Measurements from ENCODE around the gene LCP1. TPM values are rescaled to one million over a fixed set of nuclear protein-coding genes. Genes with fewer than 3 reads are reported as not detected.

The LCP1 gene
- total RNA-seq, 1 experiment from 2014 or later: 1.5 TPM

DNA sequence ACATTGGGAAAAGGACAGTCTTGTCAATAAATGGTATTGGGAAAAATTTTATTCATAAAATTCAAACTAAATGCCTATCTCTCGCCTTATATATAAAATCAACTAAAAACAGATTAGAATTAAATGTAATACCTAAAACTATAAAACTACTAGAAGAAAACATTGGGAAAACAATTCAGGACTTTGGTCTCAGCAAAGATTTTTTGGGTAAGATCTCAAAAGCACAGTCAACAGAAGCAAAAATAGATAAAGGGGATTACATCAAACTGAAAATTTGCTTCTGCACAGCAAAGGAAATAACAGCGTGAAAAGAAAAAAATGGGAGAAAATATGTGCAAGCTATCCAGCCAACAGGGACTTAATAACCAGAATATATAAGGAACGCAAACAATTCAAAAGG is 105.2 kb downstream of the LCP1 start:
- no peaks in the 10 kb centered on the region for H3K9me3 ChIP-seq (ENCODE audit: control insufficient read depth, insufficient read depth, low read depth, low read length)
- ATAC-seq (no peak), DNase-seq (ENCODE audit: low read depth, low spot score) (no peak)
- no peaks in the 10 kb centered on the region for H3K36me3 ChIP-seq (ENCODE audit: control insufficient read depth, insufficient read depth, low read length)
- in situ Hi-C loops (cut with HindIII; ENCODE audit: low pct_unique_long_range_greater_than_20kb, low sequenced_read_pairs) (no loop called here), intact Hi-C loops (cut with micrococcal nuclease; ENCODE audit: unreplicated experiment) (no loop called here)
- no TSS peak for BruUV-seq (replicated peaks)
- H3K27ac ChIP-seq (ENCODE audit: low read length): no peak overlapping the region
- POLR2A ChIA-PET: no interaction called here
- TF ChIP-seq TCF7L2 (IDR thresholded peaks at IDR 0.05; ENCODE audit: low read depth, low read length) (no peak), POLR2AphosphoS5 (IDR thresholded peaks at IDR 0.05; ENCODE audit: low read depth, low read length) (no peak), SIN3A (IDR thresholded peaks at IDR 0.05; ENCODE audit: borderline replicate concordance, insufficient read depth, low read depth, low read length) (no peak)
- TF ChIP-seq, protein P1, sequence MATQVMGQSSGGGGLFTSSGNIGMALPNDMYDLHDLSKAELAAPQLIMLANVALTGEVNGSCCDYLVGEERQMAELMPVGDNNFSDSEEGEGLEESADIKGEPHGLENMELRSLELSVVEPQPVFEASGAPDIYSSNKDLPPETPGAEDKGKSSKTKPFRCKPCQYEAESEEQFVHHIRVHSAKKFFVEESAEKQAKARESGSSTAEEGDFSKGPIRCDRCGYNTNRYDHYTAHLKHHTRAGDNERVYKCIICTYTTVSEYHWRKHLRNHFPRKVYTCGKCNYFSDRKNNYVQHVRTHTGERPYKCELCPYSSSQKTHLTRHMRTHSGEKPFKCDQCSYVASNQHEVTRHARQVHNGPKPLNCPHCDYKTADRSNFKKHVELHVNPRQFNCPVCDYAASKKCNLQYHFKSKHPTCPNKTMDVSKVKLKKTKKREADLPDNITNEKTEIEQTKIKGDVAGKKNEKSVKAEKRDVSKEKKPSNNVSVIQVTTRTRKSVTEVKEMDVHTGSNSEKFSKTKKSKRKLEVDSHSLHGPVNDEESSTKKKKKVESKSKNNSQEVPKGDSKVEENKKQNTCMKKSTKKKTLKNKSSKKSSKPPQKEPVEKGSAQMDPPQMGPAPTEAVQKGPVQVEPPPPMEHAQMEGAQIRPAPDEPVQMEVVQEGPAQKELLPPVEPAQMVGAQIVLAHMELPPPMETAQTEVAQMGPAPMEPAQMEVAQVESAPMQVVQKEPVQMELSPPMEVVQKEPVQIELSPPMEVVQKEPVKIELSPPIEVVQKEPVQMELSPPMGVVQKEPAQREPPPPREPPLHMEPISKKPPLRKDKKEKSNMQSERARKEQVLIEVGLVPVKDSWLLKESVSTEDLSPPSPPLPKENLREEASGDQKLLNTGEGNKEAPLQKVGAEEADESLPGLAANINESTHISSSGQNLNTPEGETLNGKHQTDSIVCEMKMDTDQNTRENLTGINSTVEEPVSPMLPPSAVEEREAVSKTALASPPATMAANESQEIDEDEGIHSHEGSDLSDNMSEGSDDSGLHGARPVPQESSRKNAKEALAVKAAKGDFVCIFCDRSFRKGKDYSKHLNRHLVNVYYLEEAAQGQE (IDR thresholded peaks at IDR 0.05; ENCODE audit: insufficient read depth in 1 of 2, low read depth in 2 of 2, low read length in 1 of 2): no peak
- TF ChIP-seq, protein P2, sequence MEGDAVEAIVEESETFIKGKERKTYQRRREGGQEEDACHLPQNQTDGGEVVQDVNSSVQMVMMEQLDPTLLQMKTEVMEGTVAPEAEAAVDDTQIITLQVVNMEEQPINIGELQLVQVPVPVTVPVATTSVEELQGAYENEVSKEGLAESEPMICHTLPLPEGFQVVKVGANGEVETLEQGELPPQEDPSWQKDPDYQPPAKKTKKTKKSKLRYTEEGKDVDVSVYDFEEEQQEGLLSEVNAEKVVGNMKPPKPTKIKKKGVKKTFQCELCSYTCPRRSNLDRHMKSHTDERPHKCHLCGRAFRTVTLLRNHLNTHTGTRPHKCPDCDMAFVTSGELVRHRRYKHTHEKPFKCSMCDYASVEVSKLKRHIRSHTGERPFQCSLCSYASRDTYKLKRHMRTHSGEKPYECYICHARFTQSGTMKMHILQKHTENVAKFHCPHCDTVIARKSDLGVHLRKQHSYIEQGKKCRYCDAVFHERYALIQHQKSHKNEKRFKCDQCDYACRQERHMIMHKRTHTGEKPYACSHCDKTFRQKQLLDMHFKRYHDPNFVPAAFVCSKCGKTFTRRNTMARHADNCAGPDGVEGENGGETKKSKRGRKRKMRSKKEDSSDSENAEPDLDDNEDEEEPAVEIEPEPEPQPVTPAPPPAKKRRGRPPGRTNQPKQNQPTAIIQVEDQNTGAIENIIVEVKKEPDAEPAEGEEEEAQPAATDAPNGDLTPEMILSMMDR (IDR thresholded peaks at IDR 0.05): no peak
- H3K4me1 ChIP-seq (ENCODE audit: control insufficient read depth, insufficient read depth, low read length): no peaks in the 10 kb centered on the region
- no peaks in the 10 kb centered on the region for H3K27me3 ChIP-seq (ENCODE audit: control insufficient read depth, insufficient read depth, low read length)
- H3K4me3 ChIP-seq (ENCODE audit: low read depth in 2 of 2, low read length in 2 of 2): no peak overlapping the region
- CTCF ChIA-PET: no interaction called here

Other genes with a start within 250 kb of the LCP1 start
- gene ZC3H13, start 129.4 kb downstream of the LCP1 start, total RNA-seq (2021; ENCODE audit: unreplicated experiment): 25.3 TPM
- 0.28 TPM for gene CPB2, start 77.1 kb downstream of the LCP1 start, total RNA-seq (2021; ENCODE audit: unreplicated experiment)
- gene LRRC63, start 29.8 kb upstream of the LCP1 start, total RNA-seq (2021; ENCODE audit: unreplicated experiment): 0.15 TPM
- gene RUBCNL, start 205.1 kb upstream of the LCP1 start, total RNA-seq (2021; ENCODE audit: unreplicated experiment): not detected

All from Panc1 (cell line).